Fibroblast of upper back skin (primary cell): ENCODE measurements around the gene SLC25A21.
"Not testable (repeated sequence)": the region's sequence is repeated elsewhere in the genome, so short reads cannot be mapped to it uniquely, and the experiment has no call there.

Experiments
- DNase-seq: peaks from one replicate; pipeline ENCODE4 v3.0.0-alpha.2; 2013

Gene SLC25A21

GRCh38 chr14:36750244-36750643, 422.2 kb downstream of the SLC25A21 start:
- no peak for DNase-seq

- DNase-seq, result no peak
Observed at GRCh38 chr14:36748610-36749213, 423.7 kb downstream of the SLC25A21 start.

GRCh38 chr14:36747411-36748184, 424.8 kb downstream of the SLC25A21 start:
- peak; percentile 0 for DNase-seq

- DNase-seq, result no peak
Observed at GRCh38 chr14:36746872-36747271, 425.5 kb downstream of the SLC25A21 start.

GRCh38 chr14:36741858-36742257, 430.5 kb downstream of the SLC25A21 start:
- no peak for DNase-seq

- no peak for DNase-seq
Observed at GRCh38 chr14:36738269-36738668, 434.1 kb downstream of the SLC25A21 start.

GRCh38 chr14:36726128-36726527, 446.3 kb downstream of the SLC25A21 start:
- no peak for DNase-seq

GRCh38 chr14:36724162-36724561, 448.2 kb downstream of the SLC25A21 start:
- DNase-seq, result no peak

GRCh38 chr14:36723530-36723929, 448.9 kb downstream of the SLC25A21 start:
- DNase-seq, result no peak

- DNase-seq, result no peak
Observed at GRCh38 chr14:36721877-36722276, 450.5 kb downstream of the SLC25A21 start.

- DNase-seq, result no peak
Observed at GRCh38 chr14:36720657-36721056, 451.7 kb downstream of the SLC25A21 start.

- no peak for DNase-seq
Observed at GRCh38 chr14:36719823-36720222, 452.6 kb downstream of the SLC25A21 start.

GRCh38 chr14:36718216-36718615, 454.2 kb downstream of the SLC25A21 start:
- DNase-seq, result no peak

- no peak for DNase-seq
Observed at GRCh38 chr14:36717363-36717762, 455.0 kb downstream of the SLC25A21 start.

GRCh38 chr14:36716614-36717184, 455.7 kb downstream of the SLC25A21 start:
- no peak for DNase-seq

GRCh38 chr14:36713960-36714703, 458.3 kb downstream of the SLC25A21 start:
- no peak for DNase-seq

- DNase-seq, result no peak
Observed at GRCh38 chr14:36707570-36707969, 464.8 kb downstream of the SLC25A21 start.

GRCh38 chr14:36702474-36702873, 469.9 kb downstream of the SLC25A21 start:
- DNase-seq, result no peak

- no peak for DNase-seq
Observed at GRCh38 chr14:36701132-36701531, 471.3 kb downstream of the SLC25A21 start.

GRCh38 chr14:36700651-36701050, 471.8 kb downstream of the SLC25A21 start:
- no peak for DNase-seq

- DNase-seq, result not testable (repeated sequence)
Observed at GRCh38 chr14:36699420-36699819, 473.0 kb downstream of the SLC25A21 start.

- DNase-seq, result peak; percentile 2
Observed at GRCh38 chr14:36690311-36691040, 481.9 kb downstream of the SLC25A21 start.

- DNase-seq, result no peak
Observed at GRCh38 chr14:36684946-36685345, 487.5 kb downstream of the SLC25A21 start.
